ENCODE results near the gene FBXL5.

FBXL5 gene

GRCh38 chr4:15653420-15653819 is 1.7 kb downstream of the FBXL5 start:
- no peak for DNase-seq (ENCODE audit: low read depth)
- H3K4me3 ChIP-seq (ENCODE audit: low read depth, low read length), result peak overlapping the region; percentile 89
- no peak for TF ChIP-seq CTCF (conservative IDR thresholded peaks at IDR 0.05; ENCODE audit: low read depth, low read length)

- peak overlapping the region; percentile 89 for H3K4me3 ChIP-seq (ENCODE audit: low read depth, low read length)
Measured at GRCh38 chr4:15652841-15653240, 2.3 kb downstream of the FBXL5 start.

GRCh38 chr4:15652191-15652590 is 3.0 kb downstream of the FBXL5 start:
- no peak for DNase-seq (ENCODE audit: low read depth)

More at GRCh38 chr4:15652841-15653240, 2.3 kb downstream of the FBXL5 start:
- TF ChIP-seq CTCF (conservative IDR thresholded peaks at IDR 0.05; ENCODE audit: low read depth, low read length), result no peak
- DNase-seq (ENCODE audit: low read depth), result no peak

GRCh38 chr4:15651676-15652075 is 3.5 kb downstream of the FBXL5 start:
- no peak for TF ChIP-seq CTCF (conservative IDR thresholded peaks at IDR 0.05; ENCODE audit: low read depth, low read length)
- DNase-seq (ENCODE audit: low read depth), result no peak
- H3K4me3 ChIP-seq (ENCODE audit: low read depth, low read length), result peak overlapping the region; percentile 18

More at GRCh38 chr4:15652191-15652590, 3.0 kb downstream of the FBXL5 start:
- peak overlapping the region; percentile 15 for H3K4me3 ChIP-seq (ENCODE audit: low read depth, low read length)
- no peak for TF ChIP-seq CTCF (conservative IDR thresholded peaks at IDR 0.05; ENCODE audit: low read depth, low read length)

- no peak overlapping the region for H3K4me3 ChIP-seq (ENCODE audit: low read depth, low read length)
- TF ChIP-seq CTCF (conservative IDR thresholded peaks at IDR 0.05; ENCODE audit: low read depth, low read length), result peak; percentile 78
- DNase-seq (ENCODE audit: low read depth), result peak; percentile 80
Measured at GRCh38 chr4:15649914-15650545, 5.1 kb downstream of the FBXL5 start.

- no peak for TF ChIP-seq CTCF (conservative IDR thresholded peaks at IDR 0.05; ENCODE audit: low read depth, low read length)
- no peak overlapping the region for H3K4me3 ChIP-seq (ENCODE audit: low read depth, low read length)
- no peak for DNase-seq (ENCODE audit: low read depth)
Measured at GRCh38 chr4:15648600-15648999, 6.6 kb downstream of the FBXL5 start.

GRCh38 chr4:15638418-15638817 is 16.7 kb downstream of the FBXL5 start:
- no peak for TF ChIP-seq CTCF (conservative IDR thresholded peaks at IDR 0.05; ENCODE audit: low read depth, low read length)
- H3K4me3 ChIP-seq (ENCODE audit: low read depth, low read length), result no peak overlapping the region
- no peak for DNase-seq (ENCODE audit: low read depth)

All from choroid plexus epithelial cell (primary cell).